Parietal lobe (tissue), 2 donors: ENCODE measurements around the gene RAE1. TPM values are rescaled to one million over a fixed set of nuclear protein-coding genes. Genes with fewer than 3 reads are reported as not detected.

Experiments
- small RNA-seq: library from RNA; depleted of rRNA; stranded (forward); fragments of <200 nt; gene quantifications from one replicate; pipeline ENCODE3, GENCODE V24; 2014; ENCODE audit warnings: low replicate concordance
- total RNA-seq: library from RNA; depleted of rRNA; stranded (reverse); fragments of >200 nt; gene quantifications from one replicate; pipeline ENCODE4 v1.2.3, GENCODE V29; 2014

Gene RAE1
- 41.6 TPM for total RNA-seq

DNA sequence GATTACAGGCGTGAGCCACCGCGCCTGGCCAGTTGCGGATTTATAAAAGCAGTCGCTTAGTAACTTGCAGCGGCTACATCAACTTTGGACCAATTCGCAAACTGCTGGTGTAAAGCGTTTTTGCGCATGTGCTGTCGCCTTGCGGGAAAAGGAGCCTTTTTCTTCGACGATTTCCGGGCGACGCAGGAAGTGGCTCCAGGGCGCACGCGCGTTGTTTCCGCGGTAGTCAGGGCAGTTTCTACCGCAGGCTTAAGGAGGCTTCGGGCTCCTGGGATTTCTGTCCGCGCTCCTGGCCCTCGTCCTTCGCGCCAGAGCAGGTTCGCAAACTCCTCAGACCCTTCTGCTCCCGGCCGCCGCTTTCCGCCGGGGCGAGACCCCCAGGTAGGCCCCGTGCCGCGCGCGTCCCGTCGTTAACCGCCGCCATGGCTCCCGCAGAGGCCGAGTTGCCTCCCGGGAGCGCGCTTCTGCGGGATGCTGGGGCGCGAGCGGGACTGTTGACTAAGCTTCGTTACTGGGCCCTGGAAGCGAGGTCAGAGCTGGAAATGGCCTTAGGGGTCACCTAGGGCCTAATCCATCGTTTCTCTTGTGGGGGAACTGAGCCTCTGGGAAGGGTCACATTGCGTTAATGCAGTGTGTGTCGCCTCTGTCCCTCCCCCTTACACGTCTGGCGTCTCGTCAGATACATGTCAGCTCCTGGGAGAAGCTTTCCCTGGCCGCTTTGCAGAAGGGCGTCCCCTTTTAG, at the start of gene RAE1:
RAE1 (plus strand) TSS at position 214 of the 742 bp plus-strand sequence. CDS start 2,784 bp downstream, outside the sequence.

DNA sequence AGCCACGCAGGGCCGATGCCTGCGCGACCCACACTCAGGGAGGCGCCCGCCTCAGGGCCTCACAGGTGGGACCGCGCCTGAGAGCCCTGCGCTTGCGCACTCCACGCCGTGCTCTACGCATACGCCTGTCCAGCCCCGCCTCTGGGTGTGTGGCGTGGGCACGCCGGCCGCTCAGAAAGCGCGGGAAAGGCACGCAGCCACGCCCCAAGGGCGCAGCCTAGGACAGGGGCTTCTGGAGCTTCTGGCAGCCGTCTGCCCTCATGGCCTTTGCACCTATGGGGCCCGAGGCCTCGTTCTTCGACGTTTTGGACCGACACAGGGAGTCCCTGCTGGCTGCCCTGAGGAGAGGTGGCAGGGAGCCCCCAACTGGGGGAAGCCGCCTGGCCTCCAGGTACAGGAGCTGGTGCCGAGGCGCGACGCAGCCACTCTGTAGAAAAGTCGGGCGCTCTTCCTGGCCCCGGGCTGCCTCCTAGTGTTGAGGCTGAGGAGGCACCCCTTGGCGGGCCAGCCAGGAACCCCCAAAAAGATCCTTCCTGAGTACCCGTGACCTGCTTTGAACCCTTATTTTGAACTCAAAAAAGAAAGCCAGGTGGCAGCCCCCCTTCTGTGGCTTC, 21.3 kb upstream of the RAE1 start, which contains the start of gene SPO11:
SPO11 (plus strand) TSS at position 196 of the 614 bp plus-strand sequence; CDS start at position 261, 65 bp downstream.

DNA sequence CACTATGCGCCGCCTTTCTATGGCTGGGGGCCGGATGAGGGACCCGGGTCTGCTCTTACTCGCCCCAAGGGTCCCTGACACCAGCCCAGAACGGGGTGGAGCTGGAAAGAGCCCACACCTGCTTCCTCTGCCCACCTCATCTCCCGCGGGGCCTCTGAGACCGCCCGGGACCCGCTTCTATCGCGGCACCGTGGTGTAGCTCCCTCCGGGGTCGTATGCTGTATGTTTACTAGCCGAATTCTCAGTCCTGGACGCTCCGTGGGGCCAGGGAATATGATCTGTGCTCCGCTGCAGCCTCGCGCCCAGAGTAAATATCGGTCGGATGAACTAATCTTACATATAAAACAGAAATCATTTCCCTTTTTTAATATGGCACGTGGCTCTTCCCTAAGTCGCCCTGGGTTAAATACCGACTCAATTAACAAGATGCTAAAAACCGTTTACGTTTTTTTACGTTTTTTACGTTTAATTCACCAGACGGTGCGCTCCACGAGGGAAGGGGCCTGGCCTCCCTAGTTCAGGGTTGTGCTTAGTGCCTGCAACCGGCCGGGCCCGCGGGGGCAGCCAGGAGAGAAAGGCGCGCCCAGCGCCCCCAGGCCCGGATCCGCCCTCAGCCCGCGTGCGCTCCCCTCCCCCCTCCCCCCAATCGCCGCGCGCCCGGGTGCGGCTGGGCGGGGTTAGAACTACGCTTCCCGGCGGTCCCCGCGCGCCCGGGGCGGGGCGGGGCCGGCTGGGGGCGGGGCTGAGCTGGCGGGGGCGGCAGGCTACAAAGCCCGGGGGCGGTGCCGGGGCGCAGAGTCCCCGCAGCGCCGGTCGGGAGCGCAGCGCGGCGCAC, 39.8 kb downstream of the RAE1 start, which contains the start of gene RBM38:
RBM38 (plus strand) TSS at position 793 of the 835 bp plus-strand sequence. CDS start 186 bp downstream, outside the sequence.

Small RNA genes lying within 50 kb of the gene (small RNA-seq; reads per million reads assigned to genes)
- gene MIR4325 (not detected), gene RF00019 (not detected), gene RPL39P39 (not detected)

Other genes starting within 250 kb of the RAE1 start
- gene BMP7, start 84.6 kb upstream of the RAE1 start, total RNA-seq, result 16.9 TPM
- gene SPO11, start 21.5 kb upstream of the RAE1 start, total RNA-seq, result not detected
- 8.5 TPM for gene RBM38, start 40.1 kb downstream of the RAE1 start, total RNA-seq
- gene CTCFL, start 173.9 kb downstream of the RAE1 start, total RNA-seq, result not detected
- not detected for gene PCK1, start 209.9 kb downstream of the RAE1 start, total RNA-seq